ENCODE results near the gene ASB16.

- TF ChIP-seq POU2F2 (IDR thresholded peaks at IDR 0.05; ENCODE audit: borderline replicate concordance, low read depth, low read length) (no peak), USF1 (IDR thresholded peaks at IDR 0.05; ENCODE audit: borderline replicate concordance, extremely low read length, insufficient read depth, low read depth, low read length) (no peak), IKZF2 (IDR thresholded peaks at IDR 0.05) (no peak), BCL11A (IDR thresholded peaks at IDR 0.05; ENCODE audit: low read depth, low read length) (no peak), CTCF (IDR thresholded peaks at IDR 0.05 in 2 of 3, conservative IDR thresholded peaks at IDR 0.05 in 1 of 3; ENCODE audit: control insufficient read depth in 2 of 3, extremely low read depth in 1 of 3, insufficient read depth in 1 of 3, low read depth in 3 of 3, low read length in 3 of 3) (no peak), SP1 (IDR thresholded peaks at IDR 0.05; ENCODE audit: low read depth, low read length) (no peak)
Observed at GRCh38 chr17:44192750-44193149, 22.2 kb downstream of the ASB16 start.
